ENCODE results near the gene NKD2.

The NKD2 gene

GRCh38 chr5:1042626-1043025 lies 34.0 kb downstream of the NKD2 start:
- DNase-seq (ENCODE audit: low spot score) = no peak

- no peak for DNase-seq (ENCODE audit: low spot score)
These were observed 34.7 kb downstream of the NKD2 start for GRCh38 chr5:1043327-1043726.

GRCh38 chr5:1044117-1044516 lies 35.5 kb downstream of the NKD2 start:
- no peak for DNase-seq (ENCODE audit: low spot score)

DNA sequence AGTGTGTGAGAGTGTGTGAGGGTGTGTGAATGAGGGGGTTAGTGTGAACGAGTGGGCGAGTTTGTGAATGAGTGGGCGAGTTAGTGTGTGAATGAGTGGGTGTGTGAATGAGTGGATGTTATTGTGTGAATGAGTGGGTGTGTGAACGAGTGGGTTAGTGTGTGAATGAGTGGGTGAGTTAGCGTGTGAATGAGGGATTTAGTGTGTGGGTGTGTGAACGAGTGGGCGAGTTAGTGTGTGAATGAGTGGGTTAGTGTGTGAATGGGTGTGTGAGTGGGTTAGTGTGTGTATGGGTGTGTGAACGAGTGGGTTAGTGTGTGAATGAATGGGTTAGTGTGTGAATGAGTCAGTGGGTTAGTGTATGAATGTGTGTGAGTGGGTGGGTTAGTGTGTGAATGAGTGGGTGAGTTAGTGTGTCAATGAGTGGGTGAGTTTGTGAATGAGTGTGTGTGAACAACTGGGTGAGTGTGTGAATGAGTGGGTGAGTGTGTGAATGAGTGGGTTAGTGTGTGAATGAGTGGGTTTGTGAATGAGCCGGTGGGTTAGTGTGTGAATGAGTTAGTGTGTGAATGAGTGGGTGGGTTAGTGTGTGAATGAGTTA lies 37.5 kb downstream of the NKD2 start:
- no peak for DNase-seq (ENCODE audit: low spot score)

DNA sequence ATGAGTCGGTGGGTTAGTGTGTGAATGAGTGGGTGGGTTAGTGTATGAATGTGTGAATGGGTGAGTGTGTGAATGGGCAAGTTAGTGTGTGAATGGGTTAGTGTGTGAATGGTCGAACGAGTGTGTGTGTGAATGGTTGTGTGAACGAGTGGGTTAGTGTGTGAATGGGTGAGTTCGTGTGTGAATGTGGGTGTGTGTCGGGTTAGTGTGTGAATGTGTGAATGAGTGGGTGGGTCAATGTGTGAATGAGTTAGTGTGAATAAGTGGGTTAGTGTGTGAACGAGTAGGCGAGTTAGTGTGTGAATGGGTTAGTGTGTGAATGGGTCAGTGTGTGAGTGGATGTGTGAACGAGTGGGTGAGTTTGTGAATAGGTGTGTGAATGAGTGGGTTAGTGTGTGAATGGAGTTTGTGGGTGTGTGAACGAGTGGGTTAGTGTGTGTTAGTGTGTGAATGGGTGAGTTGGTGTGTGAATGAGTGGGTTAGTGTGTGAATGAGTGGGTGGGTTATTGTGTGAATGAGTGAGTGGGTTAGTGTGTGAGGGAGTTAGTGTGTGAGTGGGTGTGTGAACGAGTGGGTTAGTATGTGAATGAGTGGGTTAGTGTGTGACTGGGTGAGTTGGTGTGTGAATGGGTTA lies 38.8 kb downstream of the NKD2 start:
- DNase-seq (ENCODE audit: low spot score) = no peak

GRCh38 chr5:1048162-1048721 lies 39.6 kb downstream of the NKD2 start:
- no peak for DNase-seq (ENCODE audit: low spot score)

DNA sequence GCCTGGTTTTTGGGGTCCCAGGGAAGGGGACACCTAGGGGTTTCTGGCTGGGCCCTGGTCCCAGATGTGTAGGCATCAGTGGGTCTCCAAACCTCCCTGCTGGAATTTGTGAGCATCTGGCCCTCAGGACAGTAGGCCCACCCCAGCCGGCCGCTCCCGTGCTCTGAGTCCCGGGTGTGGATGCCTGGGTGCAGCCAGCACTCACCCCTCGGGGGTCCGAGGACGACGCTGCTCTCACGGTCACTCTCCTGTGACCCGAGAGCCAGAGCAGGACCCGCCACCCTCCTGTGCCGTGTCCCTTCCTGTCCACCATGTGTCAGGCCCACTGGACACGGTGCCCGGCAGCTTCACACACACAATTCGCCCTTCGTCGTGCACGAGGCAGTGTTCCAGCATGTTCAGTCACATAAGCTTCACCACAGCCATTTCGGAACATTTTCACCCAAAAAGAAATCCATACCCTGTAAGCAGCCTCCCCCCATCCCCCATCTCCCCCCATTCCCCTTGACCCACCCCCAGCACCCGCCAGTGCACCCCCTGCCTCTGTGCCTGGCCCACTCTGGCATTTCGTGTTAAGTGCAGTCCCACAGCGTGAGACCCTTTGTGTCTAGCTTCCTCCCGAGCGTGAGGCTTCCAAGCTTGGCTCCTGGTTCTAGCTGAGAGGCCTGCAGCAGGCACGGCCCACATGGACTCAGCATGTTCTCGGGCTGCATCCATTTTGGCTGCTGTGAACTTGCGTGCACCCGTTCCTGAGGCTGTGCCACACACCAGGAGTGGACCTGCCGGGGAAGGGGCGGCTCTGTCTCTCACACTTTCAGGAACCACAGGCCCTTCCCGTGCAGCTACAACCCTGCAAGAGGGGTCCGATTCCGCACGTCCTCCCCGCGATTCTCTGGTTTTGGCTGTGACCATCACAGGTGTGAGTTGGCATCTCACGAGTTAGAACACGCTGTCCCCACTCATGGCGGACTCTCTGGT lies 40.5 kb downstream of the NKD2 start:
- no peak for DNase-seq (ENCODE audit: low spot score)

GRCh38 chr5:1050423-1051365 lies 42.1 kb downstream of the NKD2 start:
- no peak for DNase-seq (ENCODE audit: low spot score)

DNA sequence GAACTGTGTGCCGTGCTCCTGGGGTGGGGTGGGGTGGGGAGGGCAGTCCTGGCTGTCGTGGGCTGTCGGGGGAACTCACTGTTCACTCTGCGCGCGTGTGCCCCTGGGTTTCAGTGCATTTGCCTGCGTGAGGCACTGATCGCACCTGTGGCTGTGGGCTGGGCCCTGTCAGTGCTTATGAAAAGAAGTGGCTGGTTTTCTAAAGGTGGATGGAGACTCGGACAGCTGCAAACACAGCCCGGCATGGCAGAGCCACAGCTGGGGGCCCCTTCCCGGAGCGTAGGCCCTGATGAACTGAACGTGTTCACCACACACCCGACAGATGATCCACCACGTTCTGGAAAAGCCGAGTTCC lies 42.7 kb downstream of the NKD2 start:
- DNase-seq (ENCODE audit: low spot score) = no peak

DNA sequence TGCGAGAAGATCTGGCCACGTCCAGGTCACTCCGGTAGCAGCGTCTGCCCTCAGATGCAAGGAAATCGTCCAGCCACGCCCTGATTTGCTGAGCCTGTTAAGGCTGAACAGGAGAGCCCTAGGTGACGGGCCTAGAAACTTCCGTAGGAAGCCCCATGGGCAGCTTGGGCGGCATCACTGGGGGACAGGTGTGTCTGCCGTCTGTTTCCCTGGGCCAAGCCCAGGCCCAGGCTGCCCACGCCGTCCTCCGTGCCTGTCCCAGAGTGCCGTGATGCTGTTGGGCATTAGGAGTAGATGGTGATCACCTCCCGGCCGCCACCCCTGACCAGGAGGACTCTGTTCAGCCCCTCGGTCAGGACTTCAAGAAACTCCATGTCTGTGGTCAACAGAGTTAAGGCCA lies 43.5 kb downstream of the NKD2 start:
- DNase-seq (ENCODE audit: low spot score) = no peak

- DNase-seq (ENCODE audit: low spot score) = no peak
These were observed 44.2 kb downstream of the NKD2 start for GRCh38 chr5:1052641-1053390.

DNA sequence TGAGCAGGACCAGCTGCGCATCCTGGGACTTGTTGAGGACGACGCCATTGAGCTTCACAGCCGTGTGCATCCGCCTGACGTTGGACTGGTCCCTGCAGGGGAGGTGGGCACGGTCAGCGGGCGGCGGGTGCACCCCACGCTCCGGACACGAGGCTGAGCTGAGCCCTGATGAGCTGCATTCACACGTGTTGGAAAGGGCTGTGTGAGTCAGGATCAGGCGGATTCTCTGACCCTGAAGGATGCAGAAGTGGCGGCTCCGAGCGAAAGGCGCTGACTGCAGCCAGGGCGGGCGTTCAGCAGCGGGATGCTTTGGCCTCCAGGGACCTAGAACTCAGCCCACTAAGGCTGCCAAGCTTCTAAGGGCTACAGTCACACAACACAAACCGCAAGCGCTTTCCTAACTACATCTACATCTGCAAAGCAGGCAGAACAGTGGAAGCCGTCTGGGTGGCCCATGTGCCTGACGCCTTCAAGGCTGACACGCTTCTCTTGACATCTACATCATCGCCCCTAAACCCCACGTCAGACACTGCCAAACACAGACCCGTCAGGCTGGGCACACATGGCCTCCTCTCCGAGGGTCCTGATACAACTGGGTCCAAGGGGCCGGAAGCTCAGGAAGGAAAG lies 44.9 kb downstream of the NKD2 start:
- DNase-seq (ENCODE audit: low spot score) = no peak

DNA sequence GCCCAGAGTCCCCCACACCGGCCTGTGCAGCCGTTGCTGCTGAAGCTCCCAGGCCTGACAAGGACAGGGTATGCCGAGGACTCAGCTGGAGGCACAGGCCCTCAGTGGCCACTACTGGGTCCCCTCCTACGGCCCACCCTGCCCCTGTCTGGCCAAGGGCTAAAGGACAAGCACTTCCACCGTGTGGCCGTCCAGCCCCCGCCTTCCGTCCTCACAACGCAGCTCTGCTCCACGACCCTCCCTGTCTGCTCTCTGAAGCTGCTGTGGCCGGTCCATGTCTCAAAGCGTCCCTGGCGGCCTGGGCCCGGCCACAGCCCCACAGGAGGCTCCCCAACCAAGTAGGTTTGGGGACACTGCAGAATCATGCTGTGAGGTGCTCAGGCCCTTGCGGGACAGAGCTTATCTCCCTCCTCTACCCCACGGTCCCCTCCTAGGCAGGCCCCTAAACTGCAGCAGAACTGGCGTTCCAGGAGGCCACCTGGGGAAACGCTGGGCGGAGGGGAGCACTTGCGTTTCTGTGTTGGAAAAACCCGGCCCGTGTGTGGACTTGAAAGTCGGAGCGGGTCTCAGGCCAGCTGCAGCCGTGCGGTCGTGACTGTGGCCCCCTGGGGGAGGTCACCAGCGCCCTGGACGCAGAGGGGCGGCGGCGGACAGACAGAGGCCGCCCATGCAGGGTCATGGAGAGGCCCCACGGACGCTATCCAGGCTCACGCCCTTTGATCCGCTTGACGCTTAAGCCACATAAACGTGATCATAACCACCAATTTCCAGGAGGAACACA lies 45.6 kb downstream of the NKD2 start:
- DNase-seq (ENCODE audit: low spot score) = no peak

- no peak for DNase-seq (ENCODE audit: low spot score)
These were observed 46.5 kb downstream of the NKD2 start for GRCh38 chr5:1054799-1055775.

- no peak for DNase-seq (ENCODE audit: low spot score)
These were observed 47.5 kb downstream of the NKD2 start for GRCh38 chr5:1055896-1056610.

DNA sequence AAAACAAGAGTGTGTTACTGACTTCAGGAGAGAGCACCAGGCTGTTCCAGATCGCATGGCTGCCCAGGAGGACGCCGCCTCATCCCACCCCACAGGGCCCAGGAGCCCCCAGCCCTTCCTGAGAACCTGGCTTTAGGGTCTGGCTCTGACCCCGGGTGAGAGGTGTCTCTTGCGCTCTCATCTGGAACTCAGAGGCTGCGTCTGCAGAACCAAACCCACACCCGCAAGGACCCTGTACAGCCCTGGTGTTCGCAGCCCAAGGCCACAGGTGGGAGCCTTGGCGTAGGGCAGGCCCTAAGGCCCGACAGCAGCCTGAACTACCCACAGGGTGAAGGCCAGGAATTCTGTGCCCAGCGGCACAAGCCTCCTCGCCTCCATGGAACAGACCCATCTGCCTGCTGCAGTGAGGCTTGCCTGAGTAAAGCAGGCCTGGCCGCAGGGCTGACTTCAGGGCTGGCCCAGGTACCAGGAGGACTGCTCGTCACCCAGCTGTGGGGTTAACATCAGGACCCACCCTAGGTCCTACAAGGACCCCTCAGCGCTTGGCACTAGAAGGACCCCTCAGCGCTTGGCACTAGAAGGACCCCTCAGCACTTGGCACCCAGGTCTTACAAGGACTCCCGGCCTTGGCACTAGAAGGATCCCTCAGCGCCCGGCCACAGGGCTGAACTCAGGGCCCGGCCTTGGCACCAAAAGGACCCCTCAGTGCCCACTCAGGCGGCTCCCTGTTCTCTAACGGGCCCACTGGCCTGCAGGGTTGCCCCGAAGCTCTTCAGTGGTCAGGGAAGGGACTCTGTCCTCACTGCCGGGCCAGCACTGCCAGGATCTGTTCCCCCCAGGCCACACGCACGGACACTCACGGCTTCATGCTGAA lies 48.2 kb downstream of the NKD2 start:
- no peak for DNase-seq (ENCODE audit: low spot score)

Data from CD4-positive, alpha-beta T cell treated with Interleukin-15 for 4 hours (primary cell).